WTC11 (cell line): Measurements from ENCODE around the gene AKTIP.
"Not testable (repeated sequence)": the region's sequence is repeated elsewhere in the genome, so short reads cannot be mapped to it uniquely, and the experiment has no call there.

ENCODE experiments used
- ETV6 ChIP-seq: sonication (generic); formaldehyde crosslinking; IDR thresholded peaks from 2 replicates; pipeline ENCODE4 v1.8.1; 2022; ENCODE audit warnings: mild to moderate bottlenecking, missing genetic modification reagents
- HMGA2 ChIP-seq: fragments of 250-450 bp; sonication (Bioruptor Pico); IDR thresholded peaks from 2 replicates; pipeline ENCODE4 v1.4.0; 2021; ENCODE audit warnings: mild to moderate bottlenecking, moderate library complexity
- ZNF317 ChIP-seq: sonication (generic); formaldehyde crosslinking; IDR thresholded peaks from 2 replicates; pipeline ENCODE4 v1.8.1; 2023; ENCODE audit warnings: low read depth, mild to moderate bottlenecking, moderate library complexity, missing genetic modification reagents, borderline replicate concordance
- TF ChIP-seq, protein P1 (sequence below): fragments of 200-600 bp; IDR thresholded peaks from 2 replicates; pipeline ENCODE4 v1.8.0; 2022; ENCODE audit warnings: antibody characterized with exemption
- TF ChIP-seq, protein P2 (sequence below): sonication (generic); formaldehyde crosslinking; IDR thresholded peaks from 2 replicates; pipeline ENCODE4 v1.8.0; 2023; ENCODE audit warnings: missing genetic modification reagents
- TF ChIP-seq, protein P3 (sequence below): sonication (generic); formaldehyde crosslinking; IDR thresholded peaks from 2 replicates; pipeline ENCODE4 v1.8.1; 2023; ENCODE audit warnings: mild to moderate bottlenecking, missing genetic modification reagents, moderate library complexity
- TF ChIP-seq, protein P4 (sequence below): sonication (generic); formaldehyde crosslinking; IDR thresholded peaks from 2 replicates; pipeline ENCODE4 v1.8.0; 2023; ENCODE audit warnings: mild to moderate bottlenecking, missing genetic modification reagents

DNA sequence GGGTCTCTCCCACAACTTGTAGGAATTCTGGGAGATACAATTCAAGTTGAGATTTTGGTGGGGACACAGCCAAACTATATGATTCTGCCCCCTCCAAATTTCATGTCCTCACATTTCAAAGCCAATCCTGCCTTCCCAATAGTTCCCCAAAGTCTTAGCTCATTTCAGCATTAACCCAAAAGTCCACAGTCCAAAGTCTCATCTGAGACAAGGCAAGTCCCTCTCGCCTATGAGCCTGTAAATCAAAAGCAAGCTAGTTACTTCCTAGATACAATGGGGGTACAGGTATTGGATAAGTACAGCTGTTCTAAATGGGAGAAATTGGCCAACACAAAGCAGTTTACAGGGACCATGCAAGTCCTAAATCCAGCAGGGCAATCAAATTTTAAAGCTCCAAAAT is 9.8 kb upstream of the AKTIP start:
- TF ChIP-seq, protein P1, sequence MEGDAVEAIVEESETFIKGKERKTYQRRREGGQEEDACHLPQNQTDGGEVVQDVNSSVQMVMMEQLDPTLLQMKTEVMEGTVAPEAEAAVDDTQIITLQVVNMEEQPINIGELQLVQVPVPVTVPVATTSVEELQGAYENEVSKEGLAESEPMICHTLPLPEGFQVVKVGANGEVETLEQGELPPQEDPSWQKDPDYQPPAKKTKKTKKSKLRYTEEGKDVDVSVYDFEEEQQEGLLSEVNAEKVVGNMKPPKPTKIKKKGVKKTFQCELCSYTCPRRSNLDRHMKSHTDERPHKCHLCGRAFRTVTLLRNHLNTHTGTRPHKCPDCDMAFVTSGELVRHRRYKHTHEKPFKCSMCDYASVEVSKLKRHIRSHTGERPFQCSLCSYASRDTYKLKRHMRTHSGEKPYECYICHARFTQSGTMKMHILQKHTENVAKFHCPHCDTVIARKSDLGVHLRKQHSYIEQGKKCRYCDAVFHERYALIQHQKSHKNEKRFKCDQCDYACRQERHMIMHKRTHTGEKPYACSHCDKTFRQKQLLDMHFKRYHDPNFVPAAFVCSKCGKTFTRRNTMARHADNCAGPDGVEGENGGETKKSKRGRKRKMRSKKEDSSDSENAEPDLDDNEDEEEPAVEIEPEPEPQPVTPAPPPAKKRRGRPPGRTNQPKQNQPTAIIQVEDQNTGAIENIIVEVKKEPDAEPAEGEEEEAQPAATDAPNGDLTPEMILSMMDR: not testable (repeated sequence)
- TF ChIP-seq, protein P2, sequence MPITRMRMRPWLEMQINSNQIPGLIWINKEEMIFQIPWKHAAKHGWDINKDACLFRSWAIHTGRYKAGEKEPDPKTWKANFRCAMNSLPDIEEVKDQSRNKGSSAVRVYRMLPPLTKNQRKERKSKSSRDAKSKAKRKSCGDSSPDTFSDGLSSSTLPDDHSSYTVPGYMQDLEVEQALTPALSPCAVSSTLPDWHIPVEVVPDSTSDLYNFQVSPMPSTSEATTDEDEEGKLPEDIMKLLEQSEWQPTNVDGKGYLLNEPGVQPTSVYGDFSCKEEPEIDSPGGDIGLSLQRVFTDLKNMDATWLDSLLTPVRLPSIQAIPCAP (CRISPR knock-in tag): not testable (repeated sequence)
- TF ChIP-seq, protein P3, sequence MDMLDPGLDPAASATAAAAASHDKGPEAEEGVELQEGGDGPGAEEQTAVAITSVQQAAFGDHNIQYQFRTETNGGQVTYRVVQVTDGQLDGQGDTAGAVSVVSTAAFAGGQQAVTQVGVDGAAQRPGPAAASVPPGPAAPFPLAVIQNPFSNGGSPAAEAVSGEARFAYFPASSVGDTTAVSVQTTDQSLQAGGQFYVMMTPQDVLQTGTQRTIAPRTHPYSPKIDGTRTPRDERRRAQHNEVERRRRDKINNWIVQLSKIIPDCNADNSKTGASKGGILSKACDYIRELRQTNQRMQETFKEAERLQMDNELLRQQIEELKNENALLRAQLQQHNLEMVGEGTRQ (CRISPR knock-in tag): not testable (repeated sequence)
- not testable (repeated sequence) for TF ChIP-seq ZNF317, ETV6, HMGA2 (CRISPR knock-in tag)
- TF ChIP-seq, protein P4, sequence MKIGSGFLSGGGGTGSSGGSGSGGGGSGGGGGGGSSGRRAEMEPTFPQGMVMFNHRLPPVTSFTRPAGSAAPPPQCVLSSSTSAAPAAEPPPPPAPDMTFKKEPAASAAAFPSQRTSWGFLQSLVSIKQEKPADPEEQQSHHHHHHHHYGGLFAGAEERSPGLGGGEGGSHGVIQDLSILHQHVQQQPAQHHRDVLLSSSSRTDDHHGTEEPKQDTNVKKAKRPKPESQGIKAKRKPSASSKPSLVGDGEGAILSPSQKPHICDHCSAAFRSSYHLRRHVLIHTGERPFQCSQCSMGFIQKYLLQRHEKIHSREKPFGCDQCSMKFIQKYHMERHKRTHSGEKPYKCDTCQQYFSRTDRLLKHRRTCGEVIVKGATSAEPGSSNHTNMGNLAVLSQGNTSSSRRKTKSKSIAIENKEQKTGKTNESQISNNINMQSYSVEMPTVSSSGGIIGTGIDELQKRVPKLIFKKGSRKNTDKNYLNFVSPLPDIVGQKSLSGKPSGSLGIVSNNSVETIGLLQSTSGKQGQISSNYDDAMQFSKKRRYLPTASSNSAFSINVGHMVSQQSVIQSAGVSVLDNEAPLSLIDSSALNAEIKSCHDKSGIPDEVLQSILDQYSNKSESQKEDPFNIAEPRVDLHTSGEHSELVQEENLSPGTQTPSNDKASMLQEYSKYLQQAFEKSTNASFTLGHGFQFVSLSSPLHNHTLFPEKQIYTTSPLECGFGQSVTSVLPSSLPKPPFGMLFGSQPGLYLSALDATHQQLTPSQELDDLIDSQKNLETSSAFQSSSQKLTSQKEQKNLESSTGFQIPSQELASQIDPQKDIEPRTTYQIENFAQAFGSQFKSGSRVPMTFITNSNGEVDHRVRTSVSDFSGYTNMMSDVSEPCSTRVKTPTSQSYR (CRISPR knock-in tag): not testable (repeated sequence)
